Hepatocyte (in vitro differentiated cells): ENCODE data around the gene ACSBG1. TPM values are rescaled to one million over a fixed set of nuclear protein-coding genes. Genes with fewer than 3 reads are reported as not detected.

Experiments used
- DNase-seq: peaks from one replicate; pipeline ENCODE4 v3.0.0-alpha.2; 2016; ENCODE audit warnings: low spot score
- H2AFZ ChIP-seq: fragments of 200-600 bp; sonication (generic); 2 replicates; pipeline ENCODE4 v1.6.0; 2016; ENCODE audit warnings: antibody characterized with exemption, mild to moderate bottlenecking
- H3K27ac ChIP-seq: fragments of 200-600 bp; sonication (generic); 2 replicates; pipeline ENCODE4 v1.5.1; 2016; ENCODE audit warnings: mild to moderate bottlenecking
- H3K27me3 ChIP-seq: fragments of 200-600 bp; sonication (generic); 2 replicates; pipeline ENCODE4 v1.6.1; 2016
- H3K36me3 ChIP-seq: fragments of 200-600 bp; sonication (generic); replicated peaks from 2 replicates; pipeline ENCODE4 v1.5.1; 2016; ENCODE audit warnings: low read depth; ENCODE audit not compliant: insufficient read depth
- H3K4me1 ChIP-seq: fragments of 200-600 bp; sonication (generic); 2 replicates; pipeline ENCODE4 v1.5.1; 2016; ENCODE audit warnings: mild to moderate bottlenecking, moderate library complexity; ENCODE audit not compliant: insufficient read depth
- H3K4me2 ChIP-seq: fragments of 200-600 bp; sonication (generic); 2 replicates; pipeline ENCODE4 v1.6.0; 2016
- H3K4me3 ChIP-seq: fragments of 200-600 bp; sonication (generic); 2 replicates; pipeline ENCODE4 v1.5.1; 2016; ENCODE audit warnings: mild to moderate bottlenecking
- H3K79me2 ChIP-seq: fragments of 200-600 bp; sonication (generic); 2 replicates; pipeline ENCODE4 v1.6.0; 2017; ENCODE audit warnings: mild to moderate bottlenecking
- H3K9me2 ChIP-seq: fragments of 200-600 bp; sonication (generic); replicated peaks from 2 replicates; pipeline ENCODE4 v1.6.0; 2017; ENCODE audit warnings: mild to moderate bottlenecking; ENCODE audit not compliant: insufficient read depth
- H3K9me3 ChIP-seq: fragments of 200-600 bp; sonication (generic); 2 replicates; pipeline ENCODE4 v1.5.1; 2016; ENCODE audit warnings: low read depth, mild to moderate bottlenecking
- H4K20me1 ChIP-seq: fragments of 200-600 bp; sonication (generic); 2 replicates; pipeline ENCODE4 v1.6.0; 2016; ENCODE audit warnings: mild to moderate bottlenecking; ENCODE audit not compliant: insufficient read depth, poor library complexity, severe bottlenecking
- CTCF ChIP-seq: fragments of 200-600 bp; sonication (generic); IDR thresholded peaks from 2 replicates; pipeline ENCODE4 v1.5.1; 2016; ENCODE audit warnings: antibody characterized with exemption, mild to moderate bottlenecking; ENCODE audit not compliant: poor library complexity
- EZH2 ChIP-seq: fragments of 200-600 bp; sonication (generic); IDR thresholded peaks from 2 replicates; pipeline ENCODE4 v1.6.1; 2016; ENCODE audit warnings: antibody characterized with exemption, mild to moderate bottlenecking, borderline replicate concordance
- EZH2phosphoT487 ChIP-seq: fragments of 200-600 bp; sonication (generic); IDR thresholded peaks from one replicate; pipeline ENCODE4 v1.6.1; 2018; ENCODE audit warnings: antibody characterized with exemption, mild to moderate bottlenecking, low read depth, moderate library complexity; ENCODE audit not compliant: unreplicated experiment, severe bottlenecking
- WGBS: methylation state at CpG from one replicate; pipeline ENCODE4 v1.1.6; 2016; ENCODE audit warnings: low lambda C conversion rate; ENCODE audit errors: missing lambda C conversion rate; 5-methylcytosine and 5-hydroxymethylcytosine counted together
- polyA plus RNA-seq: library from polyadenylated mRNA; unstranded; fragments of >200 nt; fragmentation: Nextera tagmentation; extraction: Ambion mirVana; gene quantifications from 2 replicates; pipeline ENCODE4 v1.2.1, GENCODE V29; 2016
- total RNA-seq: library from RNA; depleted of rRNA; stranded (reverse); fragments of >200 nt; gene quantifications from 2 replicates; pipeline ENCODE4 v1.2.3, GENCODE V29; 2014

The ACSBG1 gene
- total and polyA plus RNA-seq, 2 experiments from 2014 or later: 0.10 to 0.93 TPM

GRCh38 chr15:78229431-78230406 is 4.6 kb downstream of the ACSBG1 start:
- Histone ChIP-seq H2AFZ (no peak overlapping the region), H3K27me3 (no peaks in the 10 kb centered on the region), H3K79me2 (no peaks in the 10 kb centered on the region), H3K4me2 (no peak overlapping the region), H3K9me3 (no peaks in the 10 kb centered on the region), H4K20me1 (no peaks in the 10 kb centered on the region), H3K4me3 (no peak overlapping the region), H3K36me3 (no peaks in the 10 kb centered on the region), H3K4me1 (no peaks in the 10 kb centered on the region), H3K9me2 (no peaks in the 10 kb centered on the region), H3K27ac (no peak overlapping the region)
- no peak for TF ChIP-seq EZH2phosphoT487
- TF ChIP-seq EZH2: no peak
- TF ChIP-seq CTCF: no peak
- DNase-seq: no peak
- 92% methylated on average over 17 of the region's 17 CpGs for WGBS

- no peak for TF ChIP-seq EZH2
- no peak for TF ChIP-seq EZH2phosphoT487
- TF ChIP-seq CTCF: no peak
- Histone ChIP-seq H3K4me1 (no peaks in the 10 kb centered on the region), H3K4me2 (no peak overlapping the region), H3K9me2 (no peaks in the 10 kb centered on the region), H3K4me3 (no peak overlapping the region), H3K9me3 (no peaks in the 10 kb centered on the region), H2AFZ (no peak overlapping the region), H4K20me1 (no peaks in the 10 kb centered on the region), H3K79me2 (no peaks in the 10 kb centered on the region), H3K27me3 (no peaks in the 10 kb centered on the region), H3K36me3 (no peaks in the 10 kb centered on the region), H3K27ac (no peak overlapping the region)
- 96% methylated on average over 8 of the region's 8 CpGs for WGBS
- no peak for DNase-seq
Measured at GRCh38 chr15:78228356-78228996, 5.9 kb downstream of the ACSBG1 start.

GRCh38 chr15:78225783-78226541 is 8.4 kb downstream of the ACSBG1 start:
- TF ChIP-seq EZH2 (no peak), CTCF (no peak), EZH2phosphoT487 (no peak)
- Histone ChIP-seq H3K4me1 (peaks cover 3% of the 10 kb centered on the region), H3K4me3 (no peak overlapping the region), H3K9me3 (no peaks in the 10 kb centered on the region), H3K9me2 (no peaks in the 10 kb centered on the region), H4K20me1 (no peaks in the 10 kb centered on the region), H3K36me3 (no peaks in the 10 kb centered on the region), H2AFZ (no peak overlapping the region), H3K4me2 (no peak overlapping the region), H3K27me3 (no peaks in the 10 kb centered on the region), H3K79me2 (no peaks in the 10 kb centered on the region), H3K27ac (no peak overlapping the region)
- no peak for DNase-seq
- 92% methylated on average over 3 of the region's 3 CpGs for WGBS
